WTC11 (cell line): Measurements from ENCODE around the gene MADCAM1. TPM values are rescaled to one million over a fixed set of nuclear protein-coding genes. Genes with fewer than 3 reads are reported as not detected.

Experiments used
- ATAC-seq: fragments of 200-7000 bp; cut with Tn5 transposase; 2 replicates; pipeline ENCODE4 v1.10.0; 2021; ENCODE audit warnings: mild to moderate bottlenecking, moderate library complexity
- CTCF ChIA-PET: fragments of 300-600 bp; sonication (Branson Sonifier 250); formaldehyde crosslinking; loops from one replicate; lab custom pipeline; 2021; ENCODE audit warnings: antibody characterized with exemption; lab: Charles Lee
- POLR2A ChIA-PET: fragments of 350-600 bp; sonication (Branson Sonifier 250); formaldehyde crosslinking; loops from one replicate; lab custom pipeline; 2021; ENCODE audit warnings: antibody characterized with exemption; lab: Charles Lee
- DNase-seq: peaks from one replicate; pipeline ENCODE4 v3.0.0; 2021; ENCODE audit warnings: low spot score
- H3K27ac Mint-ChIP-seq: 2 replicates; pipeline ENCODE4 v1.8.0; 2021; ENCODE audit warnings: mixed read lengths
- H3K27me3 Mint-ChIP-seq: 2 replicates; pipeline ENCODE4 v1.8.0; 2021; ENCODE audit warnings: low read depth, mild to moderate bottlenecking, moderate library complexity, mixed read lengths
- H3K36me3 Mint-ChIP-seq: 2 replicates; pipeline ENCODE4 v1.8.0; 2021; ENCODE audit warnings: mixed read lengths
- H3K4me1 Mint-ChIP-seq: 2 replicates; pipeline ENCODE4 v1.8.0; 2022; ENCODE audit warnings: mixed read lengths
- H3K4me3 Mint-ChIP-seq: 2 replicates; pipeline ENCODE4 v1.8.0; 2021; ENCODE audit warnings: mild to moderate bottlenecking, moderate library complexity, mixed read lengths
- H3K9me3 Mint-ChIP-seq: 2 replicates; pipeline ENCODE4 v1.8.0; 2021; ENCODE audit warnings: mixed read lengths
- ESRRA ChIP-seq: sonication (generic); formaldehyde crosslinking; IDR thresholded peaks from 2 replicates; pipeline ENCODE4 v1.8.1; 2022; ENCODE audit warnings: mild to moderate bottlenecking, missing genetic modification reagents, borderline replicate concordance
- ETV6 ChIP-seq: sonication (generic); formaldehyde crosslinking; IDR thresholded peaks from 2 replicates; pipeline ENCODE4 v1.8.1; 2022; ENCODE audit warnings: mild to moderate bottlenecking, missing genetic modification reagents
- GABPB1 ChIP-seq: sonication (generic); formaldehyde crosslinking; IDR thresholded peaks from 2 replicates; pipeline ENCODE4 v1.8.1; 2023; ENCODE audit warnings: mild to moderate bottlenecking, missing genetic modification reagents
- GRHL2 ChIP-seq: fragments of 250-450 bp; sonication (Bioruptor Pico); IDR thresholded peaks from 2 replicates; pipeline ENCODE4 v1.8.0; 2022; ENCODE audit warnings: mild to moderate bottlenecking, moderate library complexity; ENCODE audit not compliant: insufficient replicate concordance, severe bottlenecking
- GTF2I ChIP-seq: fragments of 250-450 bp; sonication (Bioruptor Pico); conservative IDR thresholded peaks from 2 replicates; pipeline ENCODE4 v1.4.0; 2021; ENCODE audit warnings: mild to moderate bottlenecking
- IRF2 ChIP-seq: sonication (generic); formaldehyde crosslinking; IDR thresholded peaks from 2 replicates; pipeline ENCODE4 v1.8.0; 2022; ENCODE audit warnings: low read depth, missing genetic modification reagents, borderline replicate concordance
- JUN ChIP-seq: sonication (generic); formaldehyde crosslinking; IDR thresholded peaks from 2 replicates; pipeline ENCODE4 v1.8.0; 2023; ENCODE audit warnings: mild to moderate bottlenecking, missing genetic modification reagents
- NFATC4 ChIP-seq: fragments of 250-450 bp; sonication (Bioruptor Pico); IDR thresholded peaks from 2 replicates; pipeline ENCODE4 v1.9.0; 2021; ENCODE audit warnings: mild to moderate bottlenecking
- PRRX2 ChIP-seq: fragments of 250-450 bp; sonication (Bioruptor Pico); IDR thresholded peaks from 2 replicates; pipeline ENCODE4 v1.8.0; 2021; ENCODE audit warnings: mild to moderate bottlenecking
- RORB ChIP-seq: fragments of 250-450 bp; sonication (Bioruptor Pico); IDR thresholded peaks from 2 replicates; pipeline ENCODE4 v1.9.0; 2021; ENCODE audit warnings: mild to moderate bottlenecking
- SOX15 ChIP-seq: fragments of 250-450 bp; sonication (Bioruptor Pico); IDR thresholded peaks from 2 replicates; pipeline ENCODE4 v1.9.0; 2021; ENCODE audit warnings: mild to moderate bottlenecking
- SP1 ChIP-seq: sonication (generic); formaldehyde crosslinking; conservative IDR thresholded peaks from 2 replicates; pipeline ENCODE4 v1.8.1; 2022; ENCODE audit warnings: missing genetic modification reagents
- TEAD1 ChIP-seq: sonication (generic); formaldehyde crosslinking; IDR thresholded peaks from 2 replicates; pipeline ENCODE4 v1.8.0; 2022; ENCODE audit warnings: mild to moderate bottlenecking, missing genetic modification reagents
- TEAD4 ChIP-seq: sonication (generic); formaldehyde crosslinking; IDR thresholded peaks from 2 replicates; pipeline ENCODE4 v1.8.0; 2022; ENCODE audit warnings: mild to moderate bottlenecking, missing genetic modification reagents
- ZBTB21 ChIP-seq: sonication (generic); formaldehyde crosslinking; IDR thresholded peaks from 2 replicates; pipeline ENCODE4 v1.8.1; 2023; ENCODE audit warnings: mild to moderate bottlenecking, missing genetic modification reagents, borderline replicate concordance
- ZNF121 ChIP-seq: sonication (generic); formaldehyde crosslinking; IDR thresholded peaks from 2 replicates; pipeline ENCODE4 v1.8.0; 2023; ENCODE audit warnings: missing genetic modification reagents
- ZNF219 ChIP-seq: sonication (generic); formaldehyde crosslinking; IDR thresholded peaks from 2 replicates; pipeline ENCODE4 v1.8.0; 2023; ENCODE audit warnings: missing genetic modification reagents, mild to moderate bottlenecking, borderline replicate concordance
- ZNF263 ChIP-seq: sonication (generic); formaldehyde crosslinking; IDR thresholded peaks from 2 replicates; pipeline ENCODE4 v1.8.1; 2022; ENCODE audit warnings: low read depth, mild to moderate bottlenecking, moderate library complexity, missing genetic modification reagents
- ZNF416 ChIP-seq: fragments of 250-450 bp; sonication (Bioruptor Pico); IDR thresholded peaks from 2 replicates; pipeline ENCODE4 v1.9.0; 2021; ENCODE audit warnings: mild to moderate bottlenecking, inconsistent platforms
- total RNA-seq: library from RNA; stranded (reverse); gene quantifications from 3 replicates; pipeline ENCODE4 v1.2.3, GENCODE V29; 2021
- TF ChIP-seq, protein P1 (sequence below): sonication (generic); formaldehyde crosslinking; IDR thresholded peaks from 2 replicates; pipeline ENCODE4 v1.8.1; 2023; ENCODE audit warnings: mild to moderate bottlenecking, moderate library complexity, missing genetic modification reagents
- TF ChIP-seq, protein P2 (sequence below): sonication (generic); formaldehyde crosslinking; IDR thresholded peaks from 2 replicates; pipeline ENCODE4 v1.8.1; 2023; ENCODE audit warnings: mild to moderate bottlenecking, missing genetic modification reagents, moderate library complexity
- TF ChIP-seq, protein P3 (sequence below): sonication (generic); formaldehyde crosslinking; IDR thresholded peaks from 2 replicates; pipeline ENCODE4 v1.8.0; 2023; ENCODE audit warnings: missing genetic modification reagents, mild to moderate bottlenecking, borderline replicate concordance
- TF ChIP-seq, protein P4 (sequence below): sonication (generic); formaldehyde crosslinking; IDR thresholded peaks from 2 replicates; pipeline ENCODE4 v1.8.0; 2022; ENCODE audit warnings: mild to moderate bottlenecking, missing genetic modification reagents
- TF ChIP-seq, protein P5 (sequence below): fragments of 250-450 bp; sonication (Bioruptor Pico); IDR thresholded peaks from 2 replicates; pipeline ENCODE4 v2.1.2; 2022; ENCODE audit warnings: mild to moderate bottlenecking, moderate library complexity

Gene MADCAM1
- total RNA-seq, 1 experiment from 2014 or later: 4.7 TPM

DNA sequence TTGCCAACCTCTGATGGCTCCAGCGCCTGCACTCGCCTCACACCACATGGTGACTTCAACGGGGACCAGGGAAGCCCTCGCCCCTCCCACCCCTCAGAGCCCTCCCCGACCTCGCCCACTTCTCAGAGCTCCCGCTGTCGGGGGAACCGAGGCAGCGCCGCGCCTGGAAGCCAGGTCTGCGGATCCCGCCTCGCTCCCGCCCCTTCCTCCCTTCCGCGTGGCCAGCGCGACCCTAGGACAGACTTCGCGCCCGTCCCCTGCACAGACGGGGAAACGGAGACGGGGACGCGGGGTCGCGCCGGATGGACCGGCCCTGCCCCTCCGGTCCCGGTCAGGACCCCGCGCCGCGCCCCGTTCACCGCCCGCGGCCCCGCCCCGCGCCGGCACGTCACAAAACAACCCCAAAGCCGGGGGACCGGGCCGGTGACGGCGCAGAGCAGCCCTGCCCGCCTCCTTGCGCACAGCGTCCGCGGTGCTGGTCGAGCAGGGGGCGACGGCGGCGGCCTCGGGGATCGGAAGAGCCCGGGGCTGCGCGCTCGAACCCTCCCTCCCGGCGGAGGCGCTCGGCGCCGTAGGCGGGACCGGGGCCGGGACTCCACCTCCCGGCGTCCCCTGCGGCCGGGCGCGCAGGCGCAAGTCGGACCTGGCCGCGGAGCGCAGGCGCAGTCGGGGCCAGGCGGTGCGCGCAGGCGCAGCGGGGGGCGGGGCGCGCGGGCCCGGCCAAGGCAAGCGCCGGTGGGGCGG lies 34.9 kb downstream of the MADCAM1 start (continued):
- TF ChIP-seq, protein P1, sequence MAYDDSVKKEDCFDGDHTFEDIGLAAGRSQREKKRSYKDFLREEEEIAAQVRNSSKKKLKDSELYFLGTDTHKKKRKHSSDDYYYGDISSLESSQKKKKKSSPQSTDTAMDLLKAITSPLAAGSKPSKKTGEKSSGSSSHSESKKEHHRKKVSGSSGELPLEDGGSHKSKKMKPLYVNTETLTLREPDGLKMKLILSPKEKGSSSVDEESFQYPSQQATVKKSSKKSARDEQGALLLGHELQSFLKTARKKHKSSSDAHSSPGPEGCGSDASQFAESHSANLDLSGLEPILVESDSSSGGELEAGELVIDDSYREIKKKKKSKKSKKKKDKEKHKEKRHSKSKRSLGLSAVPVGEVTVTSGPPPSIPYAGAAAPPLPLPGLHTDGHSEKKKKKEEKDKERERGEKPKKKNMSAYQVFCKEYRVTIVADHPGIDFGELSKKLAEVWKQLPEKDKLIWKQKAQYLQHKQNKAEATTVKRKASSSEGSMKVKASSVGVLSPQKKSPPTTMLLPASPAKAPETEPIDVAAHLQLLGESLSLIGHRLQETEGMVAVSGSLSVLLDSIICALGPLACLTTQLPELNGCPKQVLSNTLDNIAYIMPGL: peak; percentile 85
- no peak for TF ChIP-seq NFATC4

DNA sequence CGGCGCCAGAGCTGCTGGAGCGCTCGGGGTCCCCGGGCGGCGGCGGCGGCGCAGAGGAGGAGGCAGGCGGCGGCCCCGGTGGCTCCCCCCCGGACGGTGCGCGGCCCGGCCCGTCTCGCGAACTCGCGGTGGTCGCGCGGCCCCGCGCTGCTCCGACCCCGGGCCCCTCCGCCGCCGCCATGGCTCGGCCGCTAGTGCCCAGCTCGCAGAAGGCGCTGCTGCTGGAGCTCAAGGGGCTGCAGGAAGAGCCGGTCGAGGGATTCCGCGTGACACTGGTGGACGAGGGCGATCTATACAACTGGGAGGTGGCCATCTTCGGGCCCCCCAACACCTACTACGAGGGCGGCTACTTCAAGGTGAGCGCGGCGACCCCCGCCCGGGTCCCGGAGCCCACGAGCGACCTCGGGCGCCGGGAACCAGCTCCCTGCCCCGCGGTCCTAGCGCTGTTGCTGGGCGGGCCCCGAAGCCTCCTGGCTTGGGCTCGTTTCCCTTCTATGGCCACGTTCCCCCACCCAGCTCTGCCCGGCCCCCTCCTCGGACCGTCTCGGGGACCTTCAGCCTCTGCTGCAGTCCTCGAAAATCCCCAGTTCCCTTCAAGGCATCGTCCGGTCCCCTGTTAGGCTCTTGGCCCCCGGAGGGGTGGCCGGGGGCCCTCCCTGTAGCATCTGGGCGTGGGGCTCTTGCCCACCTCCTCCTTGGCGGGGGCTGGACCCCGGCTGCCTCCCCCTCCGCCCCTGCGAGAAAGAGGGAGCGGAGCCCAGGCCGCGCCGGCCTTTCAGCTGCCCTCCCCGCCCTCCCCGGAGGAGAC lies 35.7 kb downstream of the MADCAM1 start, which contains the start of gene CDC34:
CDC34 (plus strand) TSS at position 8 of the 808 bp plus-strand sequence; CDS start at position 180, 172 bp downstream.
- POLR2A ChIA-PET: interaction anchor here (1.3 to 2.3 kb wide), 4 partner anchors 10 to 25 kb away, joined by 4 to 8 read pairs (median 4); no protein-coding TSS in a partner anchor
- Mint-ChIP-seq H3K4me3 (peak within 1 kb of the TSS; percentile 79), H3K4me1 (peaks cover 8% of the 10 kb centered on the region), H3K9me3 (no peaks in the 10 kb centered on the region), H3K36me3 (no peaks in the 10 kb centered on the region), H3K27ac (peak within 1 kb of the TSS; percentile 70; the same call in 1 of the 2 replicates), H3K27me3 (peaks cover 8% of the 10 kb centered on the region)
- CTCF ChIA-PET: interaction anchor here (0.7 to 6.5 kb wide), 12 partner anchors 10 to 184 kb away, joined by 3 to 82 read pairs (median 5); partner anchors contain the start of genes MADCAM1 and TPGS1
- DNase-seq (no peak), ATAC-seq (no peak)
- TF ChIP-seq, protein P2, sequence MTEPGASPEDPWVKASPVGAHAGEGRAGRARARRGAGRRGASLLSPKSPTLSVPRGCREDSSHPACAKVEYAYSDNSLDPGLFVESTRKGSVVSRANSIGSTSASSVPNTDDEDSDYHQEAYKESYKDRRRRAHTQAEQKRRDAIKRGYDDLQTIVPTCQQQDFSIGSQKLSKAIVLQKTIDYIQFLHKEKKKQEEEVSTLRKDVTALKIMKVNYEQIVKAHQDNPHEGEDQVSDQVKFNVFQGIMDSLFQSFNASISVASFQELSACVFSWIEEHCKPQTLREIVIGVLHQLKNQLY (CRISPR knock-in tag): no peak
- TF ChIP-seq ZBTB21 (CRISPR knock-in tag) (no peak), SP1 (CRISPR knock-in tag) (no peak), PRRX2 (CRISPR knock-in tag) (no peak), ZNF263 (no peak), TEAD1 (no peak), ESRRA (CRISPR knock-in tag) (no peak), RORB (no peak), IRF2 (CRISPR knock-in tag) (no peak), GRHL2 (no peak), ETV6 (CRISPR knock-in tag) (no peak), ZNF219 (peak; percentile 45; the same call in 1 of the 2 replicates), SOX15 (CRISPR knock-in tag) (no peak), GTF2I (CRISPR knock-in tag) (no peak), TEAD4 (CRISPR knock-in tag) (no peak), GABPB1 (no peak), JUN (CRISPR knock-in tag) (0 out of 2 replicates have a peak, but pooled peaks have one; percentile 39), ZNF416 (CRISPR knock-in tag) (no peak), ZNF121 (CRISPR knock-in tag) (no peak)
- TF ChIP-seq, protein P3, sequence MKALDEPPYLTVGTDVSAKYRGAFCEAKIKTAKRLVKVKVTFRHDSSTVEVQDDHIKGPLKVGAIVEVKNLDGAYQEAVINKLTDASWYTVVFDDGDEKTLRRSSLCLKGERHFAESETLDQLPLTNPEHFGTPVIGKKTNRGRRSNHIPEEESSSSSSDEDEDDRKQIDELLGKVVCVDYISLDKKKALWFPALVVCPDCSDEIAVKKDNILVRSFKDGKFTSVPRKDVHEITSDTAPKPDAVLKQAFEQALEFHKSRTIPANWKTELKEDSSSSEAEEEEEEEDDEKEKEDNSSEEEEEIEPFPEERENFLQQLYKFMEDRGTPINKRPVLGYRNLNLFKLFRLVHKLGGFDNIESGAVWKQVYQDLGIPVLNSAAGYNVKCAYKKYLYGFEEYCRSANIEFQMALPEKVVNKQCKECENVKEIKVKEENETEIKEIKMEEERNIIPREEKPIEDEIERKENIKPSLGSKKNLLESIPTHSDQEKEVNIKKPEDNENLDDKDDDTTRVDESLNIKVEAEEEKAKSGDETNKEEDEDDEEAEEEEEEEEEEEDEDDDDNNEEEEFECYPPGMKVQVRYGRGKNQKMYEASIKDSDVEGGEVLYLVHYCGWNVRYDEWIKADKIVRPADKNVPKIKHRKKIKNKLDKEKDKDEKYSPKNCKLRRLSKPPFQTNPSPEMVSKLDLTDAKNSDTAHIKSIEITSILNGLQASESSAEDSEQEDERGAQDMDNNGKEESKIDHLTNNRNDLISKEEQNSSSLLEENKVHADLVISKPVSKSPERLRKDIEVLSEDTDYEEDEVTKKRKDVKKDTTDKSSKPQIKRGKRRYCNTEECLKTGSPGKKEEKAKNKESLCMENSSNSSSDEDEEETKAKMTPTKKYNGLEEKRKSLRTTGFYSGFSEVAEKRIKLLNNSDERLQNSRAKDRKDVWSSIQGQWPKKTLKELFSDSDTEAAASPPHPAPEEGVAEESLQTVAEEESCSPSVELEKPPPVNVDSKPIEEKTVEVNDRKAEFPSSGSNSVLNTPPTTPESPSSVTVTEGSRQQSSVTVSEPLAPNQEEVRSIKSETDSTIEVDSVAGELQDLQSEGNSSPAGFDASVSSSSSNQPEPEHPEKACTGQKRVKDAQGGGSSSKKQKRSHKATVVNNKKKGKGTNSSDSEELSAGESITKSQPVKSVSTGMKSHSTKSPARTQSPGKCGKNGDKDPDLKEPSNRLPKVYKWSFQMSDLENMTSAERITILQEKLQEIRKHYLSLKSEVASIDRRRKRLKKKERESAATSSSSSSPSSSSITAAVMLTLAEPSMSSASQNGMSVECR (CRISPR knock-in tag): peak; percentile 32; the same call in 1 of the 2 replicates
- TF ChIP-seq, protein P1: peak; percentile 35; the same call in 1 of the 2 replicates
- TF ChIP-seq, protein P4, sequence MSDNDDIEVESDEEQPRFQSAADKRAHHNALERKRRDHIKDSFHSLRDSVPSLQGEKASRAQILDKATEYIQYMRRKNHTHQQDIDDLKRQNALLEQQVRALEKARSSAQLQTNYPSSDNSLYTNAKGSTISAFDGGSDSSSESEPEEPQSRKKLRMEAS (CRISPR knock-in tag): no peak
- TF ChIP-seq, protein P5, sequence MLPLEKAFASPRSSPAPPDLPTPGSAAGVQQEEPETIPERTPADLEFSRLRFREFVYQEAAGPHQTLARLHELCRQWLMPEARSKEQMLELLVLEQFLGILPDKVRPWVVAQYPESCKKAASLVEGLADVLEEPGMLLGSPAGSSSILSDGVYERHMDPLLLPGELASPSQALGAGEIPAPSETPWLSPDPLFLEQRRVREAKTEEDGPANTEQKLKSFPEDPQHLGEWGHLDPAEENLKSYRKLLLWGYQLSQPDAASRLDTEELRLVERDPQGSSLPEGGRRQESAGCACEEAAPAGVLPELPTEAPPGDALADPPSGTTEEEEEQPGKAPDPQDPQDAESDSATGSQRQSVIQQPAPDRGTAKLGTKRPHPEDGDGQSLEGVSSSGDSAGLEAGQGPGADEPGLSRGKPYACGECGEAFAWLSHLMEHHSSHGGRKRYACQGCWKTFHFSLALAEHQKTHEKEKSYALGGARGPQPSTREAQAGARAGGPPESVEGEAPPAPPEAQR: no peak
